WTC11 (cell line): ENCODE data around the gene NBPF1. TPM values are rescaled to one million over a fixed set of nuclear protein-coding genes. Genes with fewer than 3 reads are reported as not detected.

Source experiments
- ATAC-seq: fragments of 200-7000 bp; cut with Tn5 transposase; 2 replicates; pipeline ENCODE4 v1.10.0; 2021; ENCODE audit warnings: mild to moderate bottlenecking, moderate library complexity
- CTCF ChIA-PET: fragments of 300-600 bp; sonication (Branson Sonifier 250); formaldehyde crosslinking; loops from one replicate; lab custom pipeline; 2021; ENCODE audit warnings: antibody characterized with exemption; lab: Charles Lee
- POLR2A ChIA-PET: fragments of 350-600 bp; sonication (Branson Sonifier 250); formaldehyde crosslinking; loops from one replicate; lab custom pipeline; 2021; ENCODE audit warnings: antibody characterized with exemption; lab: Charles Lee
- DNase-seq: peaks from one replicate; pipeline ENCODE4 v3.0.0; 2021; ENCODE audit warnings: low spot score
- H3K27ac Mint-ChIP-seq: 2 replicates; pipeline ENCODE4 v1.8.0; 2021; ENCODE audit warnings: mixed read lengths
- H3K27me3 Mint-ChIP-seq: 2 replicates; pipeline ENCODE4 v1.8.0; 2021; ENCODE audit warnings: low read depth, mild to moderate bottlenecking, moderate library complexity, mixed read lengths
- H3K36me3 Mint-ChIP-seq: 2 replicates; pipeline ENCODE4 v1.8.0; 2021; ENCODE audit warnings: mixed read lengths
- H3K4me1 Mint-ChIP-seq: 2 replicates; pipeline ENCODE4 v1.8.0; 2022; ENCODE audit warnings: mixed read lengths
- H3K4me3 Mint-ChIP-seq: 2 replicates; pipeline ENCODE4 v1.8.0; 2021; ENCODE audit warnings: mild to moderate bottlenecking, moderate library complexity, mixed read lengths
- H3K9me3 Mint-ChIP-seq: 2 replicates; pipeline ENCODE4 v1.8.0; 2021; ENCODE audit warnings: mixed read lengths
- CBFB ChIP-seq: sonication (generic); formaldehyde crosslinking; IDR thresholded peaks from 2 replicates; pipeline ENCODE4 v1.8.1; 2022; ENCODE audit warnings: mild to moderate bottlenecking, low read depth, missing genetic modification reagents
- CREB1 ChIP-seq: sonication (generic); formaldehyde crosslinking; IDR thresholded peaks from 2 replicates; pipeline ENCODE4 v1.8.0; 2023; ENCODE audit warnings: mild to moderate bottlenecking, missing genetic modification reagents
- CTCF ChIP-seq: fragments of 200-600 bp; IDR thresholded peaks from 2 replicates; pipeline ENCODE4 v1.8.0; 2022; ENCODE audit warnings: antibody characterized with exemption
- FOXP1 ChIP-seq: sonication (generic); formaldehyde crosslinking; IDR thresholded peaks from 2 replicates; pipeline ENCODE4 v1.8.0; 2022; ENCODE audit warnings: missing genetic modification reagents, mild to moderate bottlenecking, moderate library complexity, borderline replicate concordance
- FOXP4 ChIP-seq: sonication (generic); formaldehyde crosslinking; IDR thresholded peaks from 2 replicates; pipeline ENCODE4 v1.8.0; 2022; ENCODE audit warnings: mild to moderate bottlenecking, missing genetic modification reagents
- KAT7 ChIP-seq: sonication (generic); formaldehyde crosslinking; IDR thresholded peaks from 2 replicates; pipeline ENCODE4 v1.8.1; 2023; ENCODE audit warnings: missing genetic modification reagents, mild to moderate bottlenecking, borderline replicate concordance
- MXD4 ChIP-seq: fragments of 250-450 bp; sonication (Bioruptor Pico); IDR thresholded peaks from 2 replicates; pipeline ENCODE4 v1.8.0; 2021; ENCODE audit warnings: mild to moderate bottlenecking, moderate library complexity, borderline replicate concordance
- NFATC4 ChIP-seq: fragments of 250-450 bp; sonication (Bioruptor Pico); IDR thresholded peaks from 2 replicates; pipeline ENCODE4 v1.9.0; 2021; ENCODE audit warnings: mild to moderate bottlenecking
- PRRX2 ChIP-seq: fragments of 250-450 bp; sonication (Bioruptor Pico); IDR thresholded peaks from 2 replicates; pipeline ENCODE4 v1.8.0; 2021; ENCODE audit warnings: mild to moderate bottlenecking
- RORB ChIP-seq: fragments of 250-450 bp; sonication (Bioruptor Pico); IDR thresholded peaks from 2 replicates; pipeline ENCODE4 v1.9.0; 2021; ENCODE audit warnings: mild to moderate bottlenecking
- TCF7 ChIP-seq: sonication (generic); formaldehyde crosslinking; IDR thresholded peaks from 2 replicates; pipeline ENCODE4 v1.8.0; 2022; ENCODE audit warnings: mild to moderate bottlenecking, low read depth, missing genetic modification reagents, moderate library complexity
- USF1 ChIP-seq: sonication (generic); formaldehyde crosslinking; IDR thresholded peaks from 2 replicates; pipeline ENCODE4 v1.8.0; 2022; ENCODE audit warnings: mild to moderate bottlenecking, missing genetic modification reagents
- ZNF219 ChIP-seq: sonication (generic); formaldehyde crosslinking; IDR thresholded peaks from 2 replicates; pipeline ENCODE4 v1.8.0; 2023; ENCODE audit warnings: missing genetic modification reagents, mild to moderate bottlenecking, borderline replicate concordance
- ZNF232 ChIP-seq: sonication (generic); formaldehyde crosslinking; IDR thresholded peaks from 2 replicates; pipeline ENCODE4 v1.8.0; 2022; ENCODE audit warnings: mild to moderate bottlenecking, missing genetic modification reagents
- ZNF512 ChIP-seq: sonication (generic); formaldehyde crosslinking; IDR thresholded peaks from 2 replicates; pipeline ENCODE4 v1.8.1; 2022; ENCODE audit warnings: missing genetic modification reagents, borderline replicate concordance
- total RNA-seq: library from RNA; stranded (reverse); gene quantifications from 3 replicates; pipeline ENCODE4 v1.2.3, GENCODE V29; 2021
- TF ChIP-seq, protein P1 (sequence below): fragments of 250-450 bp; sonication (Bioruptor Pico); IDR thresholded peaks from 2 replicates; pipeline ENCODE4 v1.9.0; 2021; ENCODE audit warnings: mild to moderate bottlenecking
- TF ChIP-seq, protein P2 (sequence below): sonication (generic); formaldehyde crosslinking; conservative IDR thresholded peaks from 2 replicates; pipeline ENCODE4 v1.8.1; 2023; ENCODE audit warnings: mild to moderate bottlenecking, low read depth, missing genetic modification reagents, moderate library complexity
- TF ChIP-seq, protein P3 (sequence below): fragments of 250-450 bp; sonication (Bioruptor Pico); IDR thresholded peaks from 2 replicates; pipeline ENCODE4 v1.9.0; 2021; ENCODE audit warnings: mild to moderate bottlenecking
- TF ChIP-seq, protein P4 (sequence below): sonication (generic); formaldehyde crosslinking; IDR thresholded peaks from 2 replicates; pipeline ENCODE4 v1.8.1; 2022; ENCODE audit warnings: low read depth, missing genetic modification reagents, borderline replicate concordance

The NBPF1 gene
- total RNA-seq, 1 experiment from 2014 or later: 18.3 TPM

DNA sequence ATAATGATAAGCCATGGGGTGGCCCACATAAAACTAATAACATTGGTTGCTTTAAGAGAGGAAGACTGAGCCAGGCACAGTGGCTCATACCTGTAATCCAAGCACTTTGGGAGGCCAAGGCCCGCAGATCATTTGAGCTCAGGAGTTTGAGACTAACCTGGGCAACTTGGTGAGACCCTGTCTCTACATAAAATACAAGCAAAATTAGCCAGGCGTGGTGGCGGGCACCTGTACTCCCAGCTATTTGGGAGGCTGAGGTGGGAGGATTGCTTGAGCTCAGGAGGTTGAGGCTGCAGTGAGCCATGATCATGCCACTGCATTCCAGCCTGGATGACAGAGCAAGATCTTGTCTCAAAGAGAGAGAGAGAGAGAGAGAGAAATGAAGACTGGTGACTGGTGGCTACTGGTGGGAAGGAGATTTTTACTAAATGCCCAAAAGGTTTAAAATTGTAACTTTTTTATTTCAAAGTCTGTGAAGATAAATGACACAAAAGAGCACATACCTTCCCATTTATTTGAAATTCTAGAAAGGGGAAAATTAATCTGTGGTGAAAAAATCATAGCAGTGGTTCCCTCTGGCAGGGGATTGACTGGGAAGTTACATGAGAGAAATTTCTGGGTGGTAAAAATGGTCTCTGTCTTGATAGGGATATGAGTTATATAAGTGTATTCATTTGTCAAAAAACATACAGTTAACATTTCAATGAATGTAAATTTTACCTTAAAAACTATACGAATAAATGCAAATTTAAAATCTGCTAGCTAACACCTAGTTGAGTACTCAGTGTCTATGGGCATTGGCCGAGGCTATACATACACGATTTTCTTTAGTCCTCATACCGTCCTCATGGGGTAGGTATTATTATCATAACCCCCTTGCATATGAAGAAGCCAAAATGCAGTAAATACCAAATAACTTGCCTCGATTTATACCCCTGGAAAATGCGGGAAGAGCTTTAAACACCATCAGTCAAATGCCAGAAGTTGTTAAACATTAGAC lies 2.2 kb upstream of the NBPF1 start (continued):
- no peak for TF ChIP-seq RORB
- no peak for TF ChIP-seq KAT7 (CRISPR knock-in tag)
- TF ChIP-seq CBFB (CRISPR knock-in tag): no peak
- no peak for TF ChIP-seq USF1 (CRISPR knock-in tag)
- no peak for TF ChIP-seq ZNF512
- no peak for TF ChIP-seq CREB1 (CRISPR knock-in tag)
- no peak for TF ChIP-seq FOXP4 (CRISPR knock-in tag)
- no peak for TF ChIP-seq ZNF232
- no peak for TF ChIP-seq ZNF219 (CRISPR knock-in tag)
- TF ChIP-seq NFATC4 (CRISPR knock-in tag): no peak
- TF ChIP-seq, protein P1, sequence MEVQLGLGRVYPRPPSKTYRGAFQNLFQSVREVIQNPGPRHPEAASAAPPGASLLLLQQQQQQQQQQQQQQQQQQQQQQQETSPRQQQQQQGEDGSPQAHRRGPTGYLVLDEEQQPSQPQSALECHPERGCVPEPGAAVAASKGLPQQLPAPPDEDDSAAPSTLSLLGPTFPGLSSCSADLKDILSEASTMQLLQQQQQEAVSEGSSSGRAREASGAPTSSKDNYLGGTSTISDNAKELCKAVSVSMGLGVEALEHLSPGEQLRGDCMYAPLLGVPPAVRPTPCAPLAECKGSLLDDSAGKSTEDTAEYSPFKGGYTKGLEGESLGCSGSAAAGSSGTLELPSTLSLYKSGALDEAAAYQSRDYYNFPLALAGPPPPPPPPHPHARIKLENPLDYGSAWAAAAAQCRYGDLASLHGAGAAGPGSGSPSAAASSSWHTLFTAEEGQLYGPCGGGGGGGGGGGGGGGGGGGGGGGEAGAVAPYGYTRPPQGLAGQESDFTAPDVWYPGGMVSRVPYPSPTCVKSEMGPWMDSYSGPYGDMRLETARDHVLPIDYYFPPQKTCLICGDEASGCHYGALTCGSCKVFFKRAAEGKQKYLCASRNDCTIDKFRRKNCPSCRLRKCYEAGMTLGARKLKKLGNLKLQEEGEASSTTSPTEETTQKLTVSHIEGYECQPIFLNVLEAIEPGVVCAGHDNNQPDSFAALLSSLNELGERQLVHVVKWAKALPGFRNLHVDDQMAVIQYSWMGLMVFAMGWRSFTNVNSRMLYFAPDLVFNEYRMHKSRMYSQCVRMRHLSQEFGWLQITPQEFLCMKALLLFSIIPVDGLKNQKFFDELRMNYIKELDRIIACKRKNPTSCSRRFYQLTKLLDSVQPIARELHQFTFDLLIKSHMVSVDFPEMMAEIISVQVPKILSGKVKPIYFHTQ (CRISPR knock-in tag): no peak
- TF ChIP-seq CTCF: no peak
- no peak for TF ChIP-seq FOXP1
- TF ChIP-seq, all 79 proteins: peak for 0

- peak; percentile 14 for DNase-seq
- Mint-ChIP-seq H3K4me3 (no peak overlapping the region), H3K27ac (no peak overlapping the region), H3K27me3 (no peaks in the 10 kb centered on the region), H3K4me1 (no peaks in the 10 kb centered on the region), H3K36me3 (no peaks in the 10 kb centered on the region), H3K9me3 (no peaks in the 10 kb centered on the region)
- ChIA-PET CTCF (interaction anchor here (1.0 to 1.7 kb wide), 4 partner anchors 10 to 140 kb away, joined by 3 to 16 read pairs (median 4); no protein-coding TSS in a partner anchor), POLR2A (no interaction called here)
- ATAC-seq: no peak
- TF ChIP-seq PRRX2 (CRISPR knock-in tag) (no peak), MXD4 (CRISPR knock-in tag) (no peak), CREB1 (CRISPR knock-in tag) (no peak), TCF7 (CRISPR knock-in tag) (no peak)
- TF ChIP-seq, protein P2, sequence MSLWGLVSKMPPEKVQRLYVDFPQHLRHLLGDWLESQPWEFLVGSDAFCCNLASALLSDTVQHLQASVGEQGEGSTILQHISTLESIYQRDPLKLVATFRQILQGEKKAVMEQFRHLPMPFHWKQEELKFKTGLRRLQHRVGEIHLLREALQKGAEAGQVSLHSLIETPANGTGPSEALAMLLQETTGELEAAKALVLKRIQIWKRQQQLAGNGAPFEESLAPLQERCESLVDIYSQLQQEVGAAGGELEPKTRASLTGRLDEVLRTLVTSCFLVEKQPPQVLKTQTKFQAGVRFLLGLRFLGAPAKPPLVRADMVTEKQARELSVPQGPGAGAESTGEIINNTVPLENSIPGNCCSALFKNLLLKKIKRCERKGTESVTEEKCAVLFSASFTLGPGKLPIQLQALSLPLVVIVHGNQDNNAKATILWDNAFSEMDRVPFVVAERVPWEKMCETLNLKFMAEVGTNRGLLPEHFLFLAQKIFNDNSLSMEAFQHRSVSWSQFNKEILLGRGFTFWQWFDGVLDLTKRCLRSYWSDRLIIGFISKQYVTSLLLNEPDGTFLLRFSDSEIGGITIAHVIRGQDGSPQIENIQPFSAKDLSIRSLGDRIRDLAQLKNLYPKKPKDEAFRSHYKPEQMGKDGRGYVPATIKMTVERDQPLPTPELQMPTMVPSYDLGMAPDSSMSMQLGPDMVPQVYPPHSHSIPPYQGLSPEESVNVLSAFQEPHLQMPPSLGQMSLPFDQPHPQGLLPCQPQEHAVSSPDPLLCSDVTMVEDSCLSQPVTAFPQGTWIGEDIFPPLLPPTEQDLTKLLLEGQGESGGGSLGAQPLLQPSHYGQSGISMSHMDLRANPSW (CRISPR knock-in tag): no peak
- TF ChIP-seq, protein P3, sequence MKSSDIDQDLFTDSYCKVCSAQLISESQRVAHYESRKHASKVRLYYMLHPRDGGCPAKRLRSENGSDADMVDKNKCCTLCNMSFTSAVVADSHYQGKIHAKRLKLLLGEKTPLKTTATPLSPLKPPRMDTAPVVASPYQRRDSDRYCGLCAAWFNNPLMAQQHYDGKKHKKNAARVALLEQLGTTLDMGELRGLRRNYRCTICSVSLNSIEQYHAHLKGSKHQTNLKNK: no peak
- TF ChIP-seq, protein P4, sequence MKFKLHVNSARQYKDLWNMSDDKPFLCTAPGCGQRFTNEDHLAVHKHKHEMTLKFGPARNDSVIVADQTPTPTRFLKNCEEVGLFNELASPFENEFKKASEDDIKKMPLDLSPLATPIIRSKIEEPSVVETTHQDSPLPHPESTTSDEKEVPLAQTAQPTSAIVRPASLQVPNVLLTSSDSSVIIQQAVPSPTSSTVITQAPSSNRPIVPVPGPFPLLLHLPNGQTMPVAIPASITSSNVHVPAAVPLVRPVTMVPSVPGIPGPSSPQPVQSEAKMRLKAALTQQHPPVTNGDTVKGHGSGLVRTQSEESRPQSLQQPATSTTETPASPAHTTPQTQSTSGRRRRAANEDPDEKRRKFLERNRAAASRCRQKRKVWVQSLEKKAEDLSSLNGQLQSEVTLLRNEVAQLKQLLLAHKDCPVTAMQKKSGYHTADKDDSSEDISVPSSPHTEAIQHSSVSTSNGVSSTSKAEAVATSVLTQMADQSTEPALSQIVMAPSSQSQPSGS (CRISPR knock-in tag): no peak
These were observed 1.2 kb upstream of the NBPF1 start for GRCh38 chr1:16614361-16615252.
